ENCODE measurements around the gene EIF5A2.

GRCh38 chr3:170848292-170848917, 60.0 kb downstream of the EIF5A2 start:
- peak; percentile 56 for TF ChIP-seq CTCF (IDR thresholded peaks at IDR 0.05; ENCODE audit: borderline replicate concordance, extremely low read depth, low read length, poor library complexity, severe bottlenecking)
- no peak for TF ChIP-seq EZH2 (IDR thresholded peaks at IDR 0.05; ENCODE audit: borderline replicate concordance, low read depth, low read length, severe bottlenecking)

Measured in DND-41 (cell line).